DND-41 (cell line): ENCODE measurements around the gene UGGT2.

Experiments
- ATAC-seq: fragments of 200-7000 bp; cut with Tn5 transposase; 3 replicates; pipeline ENCODE4 v1.9.1; 2021; ENCODE audit warnings: low read depth; ENCODE audit not compliant: insufficient read depth
- DNase-seq: peaks from one replicate; pipeline ENCODE4 v3.0.0-alpha.2; 2020
- H2AFZ ChIP-seq: 2 replicates; pipeline ENCODE4 v1.6.0; 2012; ENCODE audit warnings: low read depth, low read length
- H3K27ac ChIP-seq: 2 replicates; pipeline ENCODE4 v1.5.1; 2012; ENCODE audit warnings: low read length, inconsistent platforms
- H3K27me3 ChIP-seq: fragments of 200-600 bp; sonication (generic); 2 replicates; pipeline ENCODE4 v1.6.0; 2012; ENCODE audit warnings: low read length, mild to moderate bottlenecking, inconsistent platforms; ENCODE audit not compliant: insufficient read depth, poor library complexity
- H3K36me3 ChIP-seq: 2 replicates; pipeline ENCODE4 v1.5.1; 2012; ENCODE audit warnings: low read length, inconsistent platforms; ENCODE audit not compliant: insufficient read depth
- H3K4me1 ChIP-seq: 2 replicates; pipeline ENCODE4 v1.5.1; 2012; ENCODE audit warnings: mild to moderate bottlenecking, low read length; ENCODE audit not compliant: insufficient read depth
- H3K4me2 ChIP-seq: 2 replicates; pipeline ENCODE4 v1.6.0; 2012; ENCODE audit warnings: mild to moderate bottlenecking, moderate library complexity, low read length, inconsistent platforms; ENCODE audit not compliant: insufficient read depth
- H3K4me3 ChIP-seq, 2 experiments: fragments of 200-600 bp in 1 of 2; shearing (Covaris generic) in 1 of 2; 2 replicates each; pipeline ENCODE4 v1.5.1; 2012 to 2016; ENCODE audit warnings: inconsistent platforms in 2 of 2, low read length in 2 of 2, mild to moderate bottlenecking in 2 of 2, low read depth in 1 of 2, moderate library complexity in 1 of 2
- H3K79me2 ChIP-seq: 2 replicates; pipeline ENCODE4 v1.6.0; 2012; ENCODE audit warnings: low read length, inconsistent platforms; ENCODE audit not compliant: insufficient read depth
- H3K9ac ChIP-seq: 2 replicates; pipeline ENCODE4 v1.6.0; 2012; ENCODE audit warnings: low read depth, mild to moderate bottlenecking, inconsistent platforms, low read length, moderate library complexity
- H3K9me3 ChIP-seq: 2 replicates; pipeline ENCODE4 v1.5.1; 2012; ENCODE audit warnings: low read length, moderate library complexity, mild to moderate bottlenecking, inconsistent platforms; ENCODE audit not compliant: insufficient read depth, severe bottlenecking
- H4K20me1 ChIP-seq: 2 replicates; pipeline ENCODE4 v1.6.0; 2012; ENCODE audit warnings: low read length; ENCODE audit not compliant: insufficient read depth
- CTCF ChIP-seq: IDR thresholded peaks from 2 replicates; pipeline ENCODE4 v1.5.1; 2012; ENCODE audit warnings: borderline replicate concordance, low read length, moderate library complexity, mild to moderate bottlenecking; ENCODE audit not compliant: poor library complexity, severe bottlenecking; ENCODE audit errors: extremely low read depth
- EZH2 ChIP-seq: IDR thresholded peaks from 3 replicates; pipeline ENCODE4 v1.6.1; 2012; ENCODE audit warnings: borderline replicate concordance, low read depth, mild to moderate bottlenecking, moderate library complexity, low read length, inconsistent platforms; ENCODE audit not compliant: severe bottlenecking

UGGT2 gene

GRCh38 chr13:96041326-96042110 is 11.7 kb downstream of the UGGT2 start:
- Histone ChIP-seq H3K4me1 (no peaks in the 10 kb centered on the region), H3K36me3 (no peaks in the 10 kb centered on the region), H3K4me3 (no peak overlapping the region), H3K9me3 (no peaks in the 10 kb centered on the region), H3K79me2 (no peaks in the 10 kb centered on the region), H2AFZ (no peak overlapping the region), H3K9ac (no peak overlapping the region), H3K27me3 (no peaks in the 10 kb centered on the region), H4K20me1 (no peaks in the 10 kb centered on the region), H3K4me2 (no peak overlapping the region), H3K27ac (no peak overlapping the region)
- TF ChIP-seq CTCF (no peak), EZH2 (no peak)
- no peak for DNase-seq
- no peak for ATAC-seq

- Histone ChIP-seq H3K36me3 (no peaks in the 10 kb centered on the region), H3K9me3 (peaks cover 9% of the 10 kb centered on the region), H3K27ac (no peak overlapping the region), H3K4me2 (no peak overlapping the region), H3K9ac (no peak overlapping the region), H4K20me1 (no peaks in the 10 kb centered on the region), H3K27me3 (no peaks in the 10 kb centered on the region), H3K4me1 (no peaks in the 10 kb centered on the region), H3K4me3 (no peak overlapping the region), H2AFZ (no peak overlapping the region), H3K79me2 (no peaks in the 10 kb centered on the region)
- ATAC-seq = no peak
- TF ChIP-seq EZH2 = no peak
- no peak for TF ChIP-seq CTCF
- no peak for DNase-seq
Measured at GRCh38 chr13:96036515-96036914, 16.7 kb downstream of the UGGT2 start.

GRCh38 chr13:96034662-96035061 is 18.5 kb downstream of the UGGT2 start:
- Histone ChIP-seq H3K36me3 (no peaks in the 10 kb centered on the region), H3K9ac (no peak overlapping the region), H3K79me2 (no peaks in the 10 kb centered on the region), H3K4me1 (no peaks in the 10 kb centered on the region), H3K4me2 (no peak overlapping the region), H2AFZ (no peak overlapping the region), H4K20me1 (no peaks in the 10 kb centered on the region), H3K4me3 (no peak overlapping the region), H3K27me3 (no peaks in the 10 kb centered on the region), H3K27ac (no peak overlapping the region), H3K9me3 (peaks cover 9% of the 10 kb centered on the region)
- no peak for ATAC-seq
- TF ChIP-seq CTCF = no peak
- no peak for TF ChIP-seq EZH2
- DNase-seq = no peak
